HG03159 (cell line): ENCODE measurements around the gene DTX1.
"Not testable (repeated sequence)": the region's sequence is repeated elsewhere in the genome, so short reads cannot be mapped to it uniquely, and the experiment has no call there.

Experiments
- ATAC-seq: cut with Tn5 transposase; IDR thresholded peaks from one replicate; pipeline ENCODE4 v1.9.1; 2021; ENCODE audit warnings: mild to moderate bottlenecking, moderate library complexity; ENCODE audit not compliant: unreplicated experiment

The DTX1 gene

GRCh38 chr12:113135178-113136127, 78.9 kb downstream of the DTX1 start, which contains the start of gene RASAL1:
RASAL1 (minus strand) TSS chr12:113135761; CDS start chr12:113135462, 299 bp downstream.
- ATAC-seq: no peak

GRCh38 chr12:113136128-113136989, 79.8 kb downstream of the DTX1 start:
- ATAC-seq: no peak

GRCh38 chr12:113136990-113137511, 80.5 kb downstream of the DTX1 start:
- no peak for ATAC-seq

GRCh38 chr12:113137861-113138783, 81.6 kb downstream of the DTX1 start:
- ATAC-seq: no peak

- no peak for ATAC-seq
These were observed 82.3 kb downstream of the DTX1 start for GRCh38 chr12:113138826-113139225.

- ATAC-seq: no peak
These were observed 84.2 kb downstream of the DTX1 start for GRCh38 chr12:113140706-113141105.

- ATAC-seq: not testable (repeated sequence)
These were observed 85.2 kb downstream of the DTX1 start for GRCh38 chr12:113141716-113142115.

- no peak for ATAC-seq
These were observed 85.8 kb downstream of the DTX1 start for GRCh38 chr12:113142173-113142885.

- no peak for ATAC-seq
These were observed 86.4 kb downstream of the DTX1 start for GRCh38 chr12:113142886-113143332.

GRCh38 chr12:113143959-113144358, 87.4 kb downstream of the DTX1 start:
- ATAC-seq: no peak

GRCh38 chr12:113144806-113145205, 88.3 kb downstream of the DTX1 start:
- ATAC-seq: no peak

- ATAC-seq: no peak
These were observed 89.4 kb downstream of the DTX1 start for GRCh38 chr12:113145720-113146551.

GRCh38 chr12:113146999-113147398, 90.5 kb downstream of the DTX1 start:
- no peak for ATAC-seq
